Mesothelial cell of epicardium (in vitro differentiated cells): ENCODE data around the gene FBXO24. TPM values are rescaled to one million over a fixed set of nuclear protein-coding genes. Genes with fewer than 3 reads are reported as not detected.

Source experiments
- DNase-seq, 2 experiments: peaks; one replicate each; pipeline ENCODE4 v3.0.0; 2021; ENCODE audit warnings: low spot score in 2 of 2; ENCODE audit not compliant: unreplicated experiment in 2 of 2
- H3K27ac Mint-ChIP-seq: 2 replicates; pipeline ENCODE4 v1.8.0; 2021; ENCODE audit warnings: mixed read lengths
- H3K27me3 Mint-ChIP-seq: 2 replicates; pipeline ENCODE4 v1.8.0; 2021; ENCODE audit warnings: low read depth, mixed read lengths
- H3K36me3 Mint-ChIP-seq: 2 replicates; pipeline ENCODE4 v1.8.0; 2021; ENCODE audit warnings: mixed read lengths
- H3K4me1 Mint-ChIP-seq: 2 replicates; pipeline ENCODE4 v1.8.0; 2021; ENCODE audit warnings: mixed read lengths
- H3K4me3 Mint-ChIP-seq: 2 replicates; pipeline ENCODE4 v1.8.0; 2021; ENCODE audit warnings: mild to moderate bottlenecking, moderate library complexity, mixed read lengths
- H3K9me3 Mint-ChIP-seq: 2 replicates; pipeline ENCODE4 v1.8.0; 2021; ENCODE audit warnings: mixed read lengths
- total RNA-seq: library from RNA; stranded (reverse); gene quantifications from 3 replicates; pipeline ENCODE4 v1.2.1, GENCODE V29; 2021
- TF ChIP-seq, protein P1 (sequence below): fragments of 200-600 bp; sonication (generic); IDR thresholded peaks from one replicate; pipeline ENCODE4 v1.5.0; 2021; ENCODE audit warnings: antibody characterized with exemption; ENCODE audit not compliant: unreplicated experiment

The FBXO24 gene
- total RNA-seq, 1 donor from 2014 or later, result 0.54 TPM

DNA sequence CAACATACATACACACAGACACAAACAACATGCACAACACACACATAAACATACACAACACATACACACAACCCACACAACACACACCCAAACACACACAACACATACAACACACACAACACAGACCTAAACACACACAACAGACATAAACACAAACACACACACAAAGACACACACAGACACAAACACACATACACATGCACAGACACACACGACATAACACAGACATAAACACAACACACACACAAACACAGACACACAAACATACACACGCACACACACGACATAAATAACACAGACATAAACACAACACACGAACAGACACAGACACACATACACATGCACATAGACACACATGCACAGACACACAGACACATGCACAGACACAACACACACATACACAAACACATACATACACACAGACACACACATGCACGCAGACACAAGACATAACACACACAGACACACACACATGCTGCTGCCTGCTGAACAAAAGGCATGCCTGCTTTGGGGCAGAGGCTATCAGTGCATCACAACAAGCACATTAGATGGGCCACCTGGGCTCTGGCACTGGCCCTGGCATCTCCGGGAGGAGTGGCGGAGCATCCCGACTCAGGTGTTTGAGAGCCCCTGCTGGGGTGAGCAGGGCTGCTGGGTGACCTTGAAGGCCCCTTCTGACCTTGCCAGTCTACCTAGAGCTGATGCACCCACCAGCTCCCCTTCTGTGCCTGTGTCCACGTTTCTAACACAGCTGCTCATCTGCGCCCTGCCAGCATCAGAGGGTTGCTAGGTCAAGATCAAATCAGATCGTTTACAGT, 5.5 kb upstream of the FBXO24 start:
- H3K4me3 Mint-ChIP-seq, result no peak overlapping the region
- H3K27me3 Mint-ChIP-seq, result no peaks in the 10 kb centered on the region
- no peak overlapping the region for H3K27ac Mint-ChIP-seq
- H3K9me3 Mint-ChIP-seq, result no peaks in the 10 kb centered on the region
- peaks cover 3% of the 10 kb centered on the region for H3K36me3 Mint-ChIP-seq
- no peak for DNase-seq
- TF ChIP-seq, protein P1, sequence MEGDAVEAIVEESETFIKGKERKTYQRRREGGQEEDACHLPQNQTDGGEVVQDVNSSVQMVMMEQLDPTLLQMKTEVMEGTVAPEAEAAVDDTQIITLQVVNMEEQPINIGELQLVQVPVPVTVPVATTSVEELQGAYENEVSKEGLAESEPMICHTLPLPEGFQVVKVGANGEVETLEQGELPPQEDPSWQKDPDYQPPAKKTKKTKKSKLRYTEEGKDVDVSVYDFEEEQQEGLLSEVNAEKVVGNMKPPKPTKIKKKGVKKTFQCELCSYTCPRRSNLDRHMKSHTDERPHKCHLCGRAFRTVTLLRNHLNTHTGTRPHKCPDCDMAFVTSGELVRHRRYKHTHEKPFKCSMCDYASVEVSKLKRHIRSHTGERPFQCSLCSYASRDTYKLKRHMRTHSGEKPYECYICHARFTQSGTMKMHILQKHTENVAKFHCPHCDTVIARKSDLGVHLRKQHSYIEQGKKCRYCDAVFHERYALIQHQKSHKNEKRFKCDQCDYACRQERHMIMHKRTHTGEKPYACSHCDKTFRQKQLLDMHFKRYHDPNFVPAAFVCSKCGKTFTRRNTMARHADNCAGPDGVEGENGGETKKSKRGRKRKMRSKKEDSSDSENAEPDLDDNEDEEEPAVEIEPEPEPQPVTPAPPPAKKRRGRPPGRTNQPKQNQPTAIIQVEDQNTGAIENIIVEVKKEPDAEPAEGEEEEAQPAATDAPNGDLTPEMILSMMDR, result no peak
- peaks cover 32% of the 10 kb centered on the region for H3K4me1 Mint-ChIP-seq

DNA sequence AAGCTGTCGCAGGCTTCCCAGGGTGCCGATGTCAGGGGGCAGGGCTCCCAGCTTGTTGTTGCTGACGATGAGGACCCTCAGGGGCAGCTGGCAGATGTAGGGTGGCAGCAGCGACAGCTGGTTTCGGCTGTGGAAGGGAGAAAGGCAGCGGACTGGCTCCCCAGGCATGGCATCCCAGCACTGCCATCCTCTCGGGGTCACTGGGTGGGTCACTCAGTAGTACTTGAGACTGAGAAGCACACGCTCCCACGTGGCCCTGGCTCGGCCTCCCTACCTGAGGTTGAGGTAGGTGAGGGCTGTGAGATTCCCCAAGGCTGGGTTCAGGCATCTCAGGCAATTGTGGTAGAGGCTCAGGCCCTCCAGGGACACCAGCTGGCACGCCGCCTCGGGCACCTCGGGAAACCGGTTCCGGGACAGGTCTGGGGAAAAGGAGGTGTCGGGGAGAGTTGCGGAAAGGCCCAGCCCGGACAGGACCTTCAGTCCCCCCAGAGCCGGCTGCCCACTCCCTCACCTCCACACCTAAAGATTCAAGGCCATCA, 4.0 kb upstream of the FBXO24 start:
- no peak overlapping the region for H3K27ac Mint-ChIP-seq
- no peaks in the 10 kb centered on the region for H3K9me3 Mint-ChIP-seq
- peaks cover 32% of the 10 kb centered on the region for H3K4me1 Mint-ChIP-seq
- peak overlapping the region; percentile 24 for H3K4me3 Mint-ChIP-seq
- no peak for DNase-seq
- H3K36me3 Mint-ChIP-seq, result no peaks in the 10 kb centered on the region
- TF ChIP-seq, protein P1, result no peak
- H3K27me3 Mint-ChIP-seq, result no peaks in the 10 kb centered on the region

DNA sequence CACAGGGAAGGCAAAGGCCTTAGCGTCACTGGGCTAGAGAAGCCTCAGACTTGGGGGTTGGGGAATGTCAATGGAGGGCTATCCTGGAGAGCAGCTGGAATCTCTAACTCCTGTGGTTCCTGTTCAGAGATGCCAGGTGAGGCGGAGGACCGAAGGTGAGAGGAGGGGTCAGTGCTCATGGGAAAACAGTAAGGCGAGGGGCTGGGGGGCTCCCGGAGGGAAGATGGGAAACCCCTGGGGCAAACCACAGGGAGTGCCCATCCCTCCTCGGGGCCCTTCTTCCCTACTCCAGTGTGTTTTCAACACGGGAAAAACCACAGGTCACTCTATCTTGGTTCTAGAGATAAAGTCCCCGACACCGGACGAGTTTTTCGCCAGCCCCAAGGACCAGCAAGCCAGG, 3.5 kb upstream of the FBXO24 start:
- TF ChIP-seq, protein P1, result no peak
- Mint-ChIP-seq H3K27ac (peak overlapping the region; percentile 91), H3K4me1 (peaks cover 32% of the 10 kb centered on the region), H3K27me3 (no peaks in the 10 kb centered on the region), H3K4me3 (peak overlapping the region; percentile 91), H3K9me3 (no peaks in the 10 kb centered on the region), H3K36me3 (no peaks in the 10 kb centered on the region)
- no peak for DNase-seq

DNA sequence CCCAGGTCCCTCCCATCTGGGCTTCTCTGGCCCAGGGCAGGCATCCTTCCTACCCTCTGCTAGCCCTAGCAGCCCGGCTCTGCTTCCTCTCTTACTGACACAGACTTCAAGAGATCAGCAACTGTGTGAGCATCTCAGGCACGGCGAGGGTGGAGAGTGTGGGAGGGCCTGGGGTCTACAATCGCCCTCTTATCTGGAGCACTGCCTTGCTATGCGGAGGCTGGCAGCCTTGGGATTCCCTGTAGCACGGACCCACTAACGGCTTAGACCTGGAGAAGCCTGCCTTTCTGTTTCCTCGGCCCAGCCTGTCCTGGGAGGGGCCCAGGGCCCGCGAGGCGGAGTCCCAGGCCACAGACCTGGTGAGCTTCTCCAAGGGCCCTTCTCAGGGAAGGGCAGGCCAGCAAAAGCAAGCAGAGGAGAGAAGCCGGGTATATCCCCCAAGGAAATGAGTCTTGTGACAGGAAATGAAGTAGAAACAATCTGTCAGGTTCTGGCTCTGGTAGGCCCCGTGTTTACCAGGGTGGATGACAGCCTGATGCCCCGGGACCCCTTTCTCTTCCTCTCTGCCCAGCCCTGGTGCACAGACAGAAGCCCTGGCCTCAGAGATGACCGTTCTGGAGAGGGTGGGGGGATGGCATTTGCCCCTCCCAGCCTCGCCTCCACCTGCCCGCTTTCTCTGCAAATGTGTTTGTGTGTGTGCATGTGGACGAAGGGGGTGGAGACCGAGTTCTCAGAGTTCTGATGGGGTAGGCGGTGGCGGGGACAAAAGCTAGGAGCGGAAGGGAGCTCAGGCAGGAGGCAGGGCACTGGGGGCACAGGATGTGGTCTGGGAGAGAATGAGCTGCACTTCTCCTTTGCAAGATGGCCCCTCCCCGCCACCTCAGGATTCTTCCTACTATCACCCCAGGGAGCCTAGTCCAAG, 2.7 kb upstream of the FBXO24 start:
- Mint-ChIP-seq H3K4me1 (peaks cover 34% of the 10 kb centered on the region), H3K9me3 (no peaks in the 10 kb centered on the region), H3K4me3 (peak overlapping the region; percentile 91), H3K27me3 (no peaks in the 10 kb centered on the region), H3K36me3 (no peaks in the 10 kb centered on the region), H3K27ac (peak overlapping the region; percentile 91)
- TF ChIP-seq, protein P1, result no peak
- DNase-seq, result no peak

DNA sequence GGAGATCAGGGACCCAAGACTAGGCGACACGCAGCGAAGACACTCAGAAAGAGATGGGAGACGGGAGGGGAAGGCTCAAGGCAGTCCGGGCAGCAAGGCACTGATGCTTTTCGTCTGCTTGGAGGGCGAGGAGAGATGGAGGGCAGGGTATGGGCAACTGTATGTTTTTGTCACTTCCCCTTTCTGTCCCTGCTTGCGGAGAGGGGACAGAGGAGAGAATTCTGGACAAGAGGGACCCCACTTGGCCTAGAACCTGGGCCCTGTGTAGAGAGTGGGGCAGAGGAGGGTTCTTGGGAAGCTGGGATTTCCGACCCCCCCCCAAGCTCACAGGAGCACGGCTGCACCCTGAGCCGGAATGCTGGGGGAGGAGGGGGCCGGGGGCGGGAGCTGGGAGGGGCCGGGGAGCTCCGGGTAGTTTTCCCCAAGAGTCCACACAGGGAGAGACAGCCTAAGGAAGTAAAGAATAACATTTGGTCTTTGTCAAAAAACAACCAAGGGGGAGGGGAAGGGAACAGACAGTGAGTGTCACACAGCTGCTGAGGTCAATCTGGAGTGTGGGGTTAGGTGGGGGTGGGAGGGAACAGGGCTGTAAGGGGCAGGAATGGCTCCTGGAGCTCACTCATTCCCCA, 2.0 kb upstream of the FBXO24 start:
- Mint-ChIP-seq H3K27me3 (no peaks in the 10 kb centered on the region), H3K4me3 (peak overlapping the region; percentile 91), H3K36me3 (no peaks in the 10 kb centered on the region), H3K4me1 (peaks cover 36% of the 10 kb centered on the region), H3K27ac (peak overlapping the region; percentile 96), H3K9me3 (no peaks in the 10 kb centered on the region)
- DNase-seq, result no peak
- TF ChIP-seq, protein P1, result no peak
